Skeletal muscle satellite cell (primary cell): ENCODE measurements around the gene FMO5.
"Not testable (repeated sequence)": the region's sequence is repeated elsewhere in the genome, so short reads cannot be mapped to it uniquely, and the experiment has no call there.

Experiments
- H3K27me3 ChIP-seq: 2 replicates; pipeline ENCODE4 v1.7.0; 2013; ENCODE audit warnings: low read length; ENCODE audit not compliant: control insufficient read depth, insufficient read depth
- H3K36me3 ChIP-seq: 2 replicates; pipeline ENCODE4 v1.7.0; 2013; ENCODE audit warnings: mild to moderate bottlenecking, control low read depth, low read length; ENCODE audit not compliant: insufficient read depth
- H3K4me1 ChIP-seq: 2 replicates; pipeline ENCODE4 v1.7.0; 2013; ENCODE audit warnings: low read length; ENCODE audit not compliant: control insufficient read depth, insufficient read depth
- H3K4me2 ChIP-seq: 2 replicates; pipeline ENCODE4 v1.7.0; 2013; ENCODE audit warnings: mild to moderate bottlenecking, low read length
- H3K4me3 ChIP-seq: 2 replicates; pipeline ENCODE4 v1.7.0; 2013; ENCODE audit warnings: low read length
- H3K9ac ChIP-seq: 2 replicates; pipeline ENCODE4 v1.7.0; 2013; ENCODE audit warnings: mild to moderate bottlenecking, low read depth, low read length, moderate library complexity
- H3K9me3 ChIP-seq: replicated peaks from 2 replicates; pipeline ENCODE4 v1.7.0; 2013; ENCODE audit warnings: mild to moderate bottlenecking, control low read depth, low read length

FMO5 gene

GRCh38 chr1:147162093-147162492, 63.0 kb downstream of the FMO5 start:
- no peaks in the 10 kb centered on the region for H3K27me3 ChIP-seq
- H3K4me2 ChIP-seq, result no peak overlapping the region
- no peak overlapping the region for H3K9ac ChIP-seq
- H3K4me1 ChIP-seq, result peaks cover 14% of the 10 kb centered on the region
- H3K4me3 ChIP-seq, result no peak overlapping the region
- H3K9me3 ChIP-seq, result no peaks in the 10 kb centered on the region
- peaks cover 56% of the 10 kb centered on the region for H3K36me3 ChIP-seq

GRCh38 chr1:147157116-147157515, 68.0 kb downstream of the FMO5 start:
- H3K36me3 ChIP-seq, result peaks cover 66% of the 10 kb centered on the region
- not testable (repeated sequence) for H3K4me1 ChIP-seq, H3K4me3 ChIP-seq, H3K9ac ChIP-seq, H3K9me3 ChIP-seq, H3K4me2 ChIP-seq, H3K27me3 ChIP-seq

GRCh38 chr1:147156642-147157041, 68.5 kb downstream of the FMO5 start:
- Histone ChIP-seq H3K27me3 (no peaks in the 10 kb centered on the region), H3K4me1 (no peaks in the 10 kb centered on the region), H3K4me3 (no peak overlapping the region), H3K36me3 (peaks cover 66% of the 10 kb centered on the region), H3K4me2 (no peak overlapping the region), H3K9ac (no peak overlapping the region), H3K9me3 (no peaks in the 10 kb centered on the region)

DNA sequence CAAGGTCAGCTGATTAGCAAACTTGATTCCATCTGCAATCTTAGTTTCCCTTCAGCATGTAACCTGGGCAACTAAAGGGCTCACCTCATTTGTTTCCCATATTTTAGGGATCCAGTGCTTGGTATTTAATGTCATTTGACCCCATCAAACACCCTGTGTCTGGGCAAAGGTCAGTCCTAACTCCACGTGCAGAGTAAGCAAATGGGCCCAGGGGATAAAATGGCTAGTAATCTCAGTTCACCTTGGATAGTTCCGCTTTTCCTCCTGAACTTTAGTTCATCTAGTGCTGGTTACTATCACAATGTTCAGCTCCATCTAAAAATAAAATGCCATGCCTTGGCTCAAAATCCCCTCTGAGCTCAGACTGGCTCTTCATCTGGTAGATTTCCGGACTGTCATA, 72.4 kb downstream of the FMO5 start:
- no peaks in the 10 kb centered on the region for H3K4me1 ChIP-seq
- H3K36me3 ChIP-seq, result peaks cover 33% of the 10 kb centered on the region
- H3K4me2 ChIP-seq, result no peak overlapping the region
- H3K9ac ChIP-seq, result no peak overlapping the region
- H3K4me3 ChIP-seq, result no peak overlapping the region
- H3K9me3 ChIP-seq, result no peaks in the 10 kb centered on the region
- H3K27me3 ChIP-seq, result no peaks in the 10 kb centered on the region

GRCh38 chr1:147151244-147151643, 73.9 kb downstream of the FMO5 start:
- no peaks in the 10 kb centered on the region for H3K27me3 ChIP-seq

GRCh38 chr1:147142886-147143285, 82.3 kb downstream of the FMO5 start:
- H3K27me3 ChIP-seq, result no peaks in the 10 kb centered on the region
- no peak overlapping the region for H3K4me2 ChIP-seq
- H3K36me3 ChIP-seq, result no peaks in the 10 kb centered on the region
- no peak overlapping the region for H3K9ac ChIP-seq
- no peaks in the 10 kb centered on the region for H3K9me3 ChIP-seq
- no peak overlapping the region for H3K4me3 ChIP-seq
- no peaks in the 10 kb centered on the region for H3K4me1 ChIP-seq

More at GRCh38 chr1:147151244-147151643, 73.9 kb downstream of the FMO5 start:
- H3K4me1 ChIP-seq, result no peaks in the 10 kb centered on the region
- peaks cover 26% of the 10 kb centered on the region for H3K36me3 ChIP-seq
- H3K9ac ChIP-seq, result no peak overlapping the region
- H3K4me2 ChIP-seq, result no peak overlapping the region
- no peaks in the 10 kb centered on the region for H3K9me3 ChIP-seq
- no peak overlapping the region for H3K4me3 ChIP-seq
